ENCODE results near the gene LRCH2. TPM values are rescaled to one million over a fixed set of nuclear protein-coding genes. Genes with fewer than 3 reads are reported as not detected.

The LRCH2 gene, protein sequence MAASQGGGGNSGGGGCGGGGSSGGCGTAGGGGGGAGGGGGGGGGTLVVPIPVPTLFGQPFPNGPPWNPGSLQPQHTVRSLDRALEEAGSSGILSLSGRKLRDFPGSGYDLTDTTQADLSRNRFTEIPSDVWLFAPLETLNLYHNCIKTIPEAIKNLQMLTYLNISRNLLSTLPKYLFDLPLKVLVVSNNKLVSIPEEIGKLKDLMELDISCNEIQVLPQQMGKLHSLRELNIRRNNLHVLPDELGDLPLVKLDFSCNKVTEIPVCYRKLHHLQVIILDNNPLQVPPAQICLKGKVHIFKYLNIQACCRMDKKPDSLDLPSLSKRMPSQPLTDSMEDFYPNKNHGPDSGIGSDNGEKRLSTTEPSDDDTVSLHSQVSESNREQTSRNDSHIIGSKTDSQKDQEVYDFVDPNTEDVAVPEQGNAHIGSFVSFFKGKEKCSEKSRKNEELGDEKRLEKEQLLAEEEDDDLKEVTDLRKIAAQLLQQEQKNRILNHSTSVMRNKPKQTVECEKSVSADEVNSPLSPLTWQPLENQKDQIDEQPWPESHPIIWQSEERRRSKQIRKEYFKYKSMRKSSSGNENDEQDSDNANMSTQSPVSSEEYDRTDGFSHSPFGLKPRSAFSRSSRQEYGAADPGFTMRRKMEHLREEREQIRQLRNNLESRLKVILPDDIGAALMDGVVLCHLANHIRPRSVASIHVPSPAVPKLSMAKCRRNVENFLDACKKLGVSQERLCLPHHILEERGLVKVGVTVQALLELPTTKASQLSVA
- not detected for total RNA-seq

DNA sequence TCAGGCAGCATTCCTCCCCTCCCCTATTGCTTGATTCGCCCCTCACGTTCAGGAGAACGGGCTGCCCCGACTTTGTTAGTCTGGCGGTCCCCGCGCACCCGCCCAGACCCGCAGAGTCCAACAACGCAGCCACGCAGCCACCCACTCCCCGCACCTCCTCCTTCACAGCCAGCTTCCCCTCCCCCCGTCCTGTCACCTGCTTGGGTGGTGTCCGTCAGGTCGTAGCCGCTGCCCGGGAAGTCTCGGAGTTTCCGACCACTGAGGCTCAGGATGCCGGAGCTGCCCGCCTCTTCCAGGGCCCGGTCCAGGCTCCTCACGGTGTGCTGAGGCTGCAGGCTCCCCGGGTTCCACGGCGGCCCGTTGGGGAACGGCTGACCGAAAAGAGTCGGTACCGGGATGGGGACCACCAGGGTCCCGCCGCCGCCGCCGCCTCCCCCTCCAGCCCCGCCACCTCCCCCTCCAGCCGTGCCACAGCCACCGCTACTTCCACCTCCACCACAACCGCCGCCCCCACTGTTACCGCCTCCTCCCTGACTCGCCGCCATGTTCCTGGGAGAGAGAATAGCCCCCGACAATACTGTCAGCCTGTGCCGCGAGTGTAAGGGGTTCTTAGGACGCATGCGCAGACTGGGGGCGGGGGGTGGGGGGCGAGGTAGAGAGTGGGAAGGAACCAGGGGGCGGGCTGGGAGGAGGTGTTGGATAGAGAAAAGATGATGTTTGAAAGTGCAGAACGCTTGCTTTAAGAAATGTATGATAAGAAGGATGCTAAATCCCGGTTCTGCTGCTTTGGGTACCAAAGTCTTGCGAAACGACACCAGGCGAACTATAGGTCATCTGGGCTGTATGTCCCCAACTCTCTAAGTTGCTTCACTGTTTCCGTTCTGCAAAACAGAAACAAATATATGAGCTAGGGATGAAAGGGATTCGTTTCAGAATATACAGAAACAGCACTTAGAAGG is at the start of gene LRCH2:
Gene LRCH2 (minus strand): TSS at position 600 of the 959 bp plus-strand sequence. CDS start 55 bp downstream, at position 545.
- no peaks in the 10 kb centered on the region for H3K4me1 Mint-ChIP-seq
- no peak within 1 kb of the TSS for H3K4me3 Mint-ChIP-seq
- no peak for DNase-seq
- H3K27me3 Mint-ChIP-seq, result peaks cover 6% of the 10 kb centered on the region
- H3K36me3 Mint-ChIP-seq (ENCODE audit: low read depth), result no peaks in the 10 kb centered on the region
- ChIA-PET CTCF (no interaction called here), POLR2A (no interaction called here)
- no peak within 1 kb of the TSS for H3K27ac Mint-ChIP-seq
- H3K9me3 Mint-ChIP-seq, result no peaks in the 10 kb centered on the region

DNA sequence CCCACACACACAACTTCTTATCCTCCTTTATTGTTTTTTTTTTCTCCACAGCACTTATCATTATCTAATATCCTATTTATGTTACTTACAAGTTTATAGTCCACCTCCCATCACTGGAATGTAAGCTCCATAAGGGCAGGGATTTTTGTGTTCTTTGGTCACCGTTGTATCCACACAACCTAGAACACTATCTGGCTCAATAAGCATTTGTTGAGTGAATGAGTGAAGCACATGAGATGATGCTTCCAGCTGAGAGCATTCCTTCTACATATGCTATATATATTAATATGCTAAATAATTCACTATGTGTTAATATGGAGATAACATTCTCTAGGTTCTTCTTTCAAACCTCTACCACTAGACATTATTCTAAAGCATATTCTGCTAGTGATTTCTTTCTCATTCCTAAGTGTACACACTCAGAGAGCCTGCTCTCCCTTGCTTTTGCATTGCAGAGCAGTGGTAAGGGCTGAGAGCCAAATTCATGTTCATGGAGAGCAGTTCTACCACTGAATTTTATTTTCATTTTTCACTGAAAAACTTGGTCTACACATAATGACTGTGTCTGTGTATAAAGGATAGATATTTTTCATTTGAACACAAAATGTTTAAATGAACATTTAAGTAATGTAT is 35.3 kb upstream of the LRCH2 start:
- no peaks in the 10 kb centered on the region for H3K36me3 Mint-ChIP-seq (ENCODE audit: low read depth)
- ChIA-PET POLR2A (no interaction called here), CTCF (no interaction called here)
- no peaks in the 10 kb centered on the region for H3K4me1 Mint-ChIP-seq
- no peaks in the 10 kb centered on the region for H3K27me3 Mint-ChIP-seq
- no peak overlapping the region for H3K27ac Mint-ChIP-seq
- H3K4me3 Mint-ChIP-seq, result no peak overlapping the region
- no peaks in the 10 kb centered on the region for H3K9me3 Mint-ChIP-seq
- no peak for DNase-seq

DNA sequence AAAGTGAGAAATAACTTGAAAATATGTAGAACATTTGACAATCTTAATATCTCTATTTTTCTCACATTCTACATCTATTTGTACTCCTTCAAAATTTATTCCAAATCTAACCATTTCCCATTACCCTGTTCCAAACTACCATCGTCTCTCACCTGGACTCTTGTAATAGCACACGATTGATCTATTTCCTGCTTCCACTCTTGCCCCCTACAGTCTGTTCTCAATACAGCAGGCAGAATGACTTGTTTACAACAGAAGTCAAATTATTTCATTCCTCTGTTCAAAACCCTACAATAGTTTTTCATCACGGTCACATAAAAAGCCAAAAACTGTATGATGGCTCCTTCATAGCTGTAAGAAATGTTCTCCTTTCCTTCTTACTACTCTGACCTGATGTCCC is 34.5 kb upstream of the LRCH2 start:
- ChIA-PET POLR2A (no interaction called here), CTCF (no interaction called here)
- no peak overlapping the region for H3K4me3 Mint-ChIP-seq
- H3K4me1 Mint-ChIP-seq, result no peaks in the 10 kb centered on the region
- no peak overlapping the region for H3K27ac Mint-ChIP-seq
- H3K36me3 Mint-ChIP-seq (ENCODE audit: low read depth), result no peaks in the 10 kb centered on the region
- H3K27me3 Mint-ChIP-seq, result no peaks in the 10 kb centered on the region
- no peaks in the 10 kb centered on the region for H3K9me3 Mint-ChIP-seq
- no peak for DNase-seq

DNA sequence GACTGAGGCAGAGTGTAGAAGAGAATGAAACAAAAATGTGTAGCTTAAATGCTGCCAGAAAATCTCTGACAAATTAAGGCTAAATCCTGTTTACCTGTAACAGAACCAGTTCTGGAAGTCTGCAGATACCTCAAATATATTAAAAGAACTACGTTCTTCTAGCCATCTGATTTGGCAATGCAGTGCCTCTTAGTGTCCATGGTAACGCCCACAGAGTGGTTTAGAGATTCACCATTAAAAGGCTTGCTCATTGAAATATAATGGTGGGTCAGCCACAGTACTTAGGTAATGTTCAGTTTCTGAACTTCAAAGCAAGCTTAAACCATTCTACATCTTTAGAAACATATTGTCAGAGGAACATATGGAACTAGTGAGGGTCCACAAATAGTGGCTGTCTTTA is 32.4 kb upstream of the LRCH2 start:
- Mint-ChIP-seq H3K27me3 (no peaks in the 10 kb centered on the region), H3K4me1 (no peaks in the 10 kb centered on the region), H3K27ac (no peak overlapping the region), H3K9me3 (no peaks in the 10 kb centered on the region), H3K4me3 (no peak overlapping the region), H3K36me3 (ENCODE audit: low read depth) (no peaks in the 10 kb centered on the region)
- CTCF ChIA-PET, result no interaction called here
- no peak for DNase-seq
- POLR2A ChIA-PET, result no interaction called here

DNA sequence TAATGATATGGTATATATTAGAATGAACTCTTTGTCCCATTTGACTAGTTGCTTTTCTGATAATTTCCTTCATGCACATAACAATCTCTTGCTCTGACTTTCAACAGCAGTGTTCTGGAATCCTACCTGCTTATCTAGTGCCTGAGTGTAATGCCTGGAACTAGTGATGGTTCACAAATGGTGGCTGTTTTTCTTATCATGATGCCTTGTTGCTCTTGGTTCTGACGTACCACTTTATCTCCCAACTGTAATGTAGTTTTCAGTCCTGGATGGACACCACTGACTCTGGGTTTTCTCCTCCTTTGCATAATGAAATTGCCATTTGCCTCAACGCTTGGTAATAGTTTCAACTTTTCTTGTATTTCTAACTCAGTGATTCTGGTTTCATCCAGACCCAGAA is 30.1 kb upstream of the LRCH2 start:
- Mint-ChIP-seq H3K36me3 (ENCODE audit: low read depth) (no peaks in the 10 kb centered on the region), H3K9me3 (no peaks in the 10 kb centered on the region), H3K27ac (no peak overlapping the region), H3K4me1 (no peaks in the 10 kb centered on the region), H3K4me3 (no peak overlapping the region), H3K27me3 (no peaks in the 10 kb centered on the region)
- ChIA-PET CTCF (no interaction called here), POLR2A (no interaction called here)
- no peak for DNase-seq

DNA sequence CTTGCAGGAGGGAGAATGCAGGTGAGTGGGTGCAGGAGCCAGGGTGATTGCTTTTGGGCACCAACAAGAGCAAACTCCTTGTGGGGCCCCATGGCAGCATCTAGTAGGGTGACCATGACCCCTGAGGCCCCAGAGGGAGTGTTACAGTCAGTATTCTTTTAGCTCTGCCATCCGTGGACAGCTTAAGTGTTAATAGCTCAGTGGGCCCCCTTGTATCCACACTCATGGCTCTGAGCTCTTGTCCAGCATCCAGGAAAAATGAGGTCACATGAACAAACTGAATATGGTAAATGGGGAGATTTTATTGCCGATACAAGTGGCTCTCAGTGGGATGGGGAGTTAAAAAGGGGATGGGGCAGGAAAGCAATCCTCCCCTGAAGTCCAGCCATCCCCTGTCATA is 27.3 kb upstream of the LRCH2 start:
- ChIA-PET CTCF (no interaction called here), POLR2A (no interaction called here)
- no peak for DNase-seq
- Mint-ChIP-seq H3K27me3 (no peaks in the 10 kb centered on the region), H3K9me3 (no peaks in the 10 kb centered on the region), H3K27ac (no peak overlapping the region), H3K4me3 (no peak overlapping the region), H3K4me1 (no peaks in the 10 kb centered on the region), H3K36me3 (ENCODE audit: low read depth) (no peaks in the 10 kb centered on the region)

DNA sequence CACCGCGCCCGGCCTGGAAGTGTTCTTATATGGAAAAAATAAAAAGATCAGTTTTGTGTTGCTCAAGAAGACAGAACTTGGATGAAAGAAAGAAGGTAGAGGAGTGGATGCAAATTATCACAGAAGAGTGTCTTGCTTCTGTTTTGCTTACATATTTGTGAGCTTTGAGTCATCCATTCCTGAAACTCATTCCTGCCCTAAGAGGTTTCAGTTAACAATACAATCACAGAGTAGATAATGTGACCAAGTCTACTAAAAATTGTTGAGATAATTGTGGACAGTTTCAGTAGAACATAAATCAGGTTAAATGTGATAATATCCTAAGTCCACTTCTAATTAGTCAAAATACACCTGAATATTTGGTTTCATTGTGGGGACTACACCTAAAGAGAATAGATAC is 26.4 kb upstream of the LRCH2 start:
- CTCF ChIA-PET, result no interaction called here
- POLR2A ChIA-PET, result no interaction called here
- Mint-ChIP-seq H3K27ac (no peak overlapping the region), H3K9me3 (no peaks in the 10 kb centered on the region), H3K4me1 (no peaks in the 10 kb centered on the region), H3K36me3 (ENCODE audit: low read depth) (no peaks in the 10 kb centered on the region), H3K27me3 (no peaks in the 10 kb centered on the region), H3K4me3 (no peak overlapping the region)
- DNase-seq, result no peak

DNA sequence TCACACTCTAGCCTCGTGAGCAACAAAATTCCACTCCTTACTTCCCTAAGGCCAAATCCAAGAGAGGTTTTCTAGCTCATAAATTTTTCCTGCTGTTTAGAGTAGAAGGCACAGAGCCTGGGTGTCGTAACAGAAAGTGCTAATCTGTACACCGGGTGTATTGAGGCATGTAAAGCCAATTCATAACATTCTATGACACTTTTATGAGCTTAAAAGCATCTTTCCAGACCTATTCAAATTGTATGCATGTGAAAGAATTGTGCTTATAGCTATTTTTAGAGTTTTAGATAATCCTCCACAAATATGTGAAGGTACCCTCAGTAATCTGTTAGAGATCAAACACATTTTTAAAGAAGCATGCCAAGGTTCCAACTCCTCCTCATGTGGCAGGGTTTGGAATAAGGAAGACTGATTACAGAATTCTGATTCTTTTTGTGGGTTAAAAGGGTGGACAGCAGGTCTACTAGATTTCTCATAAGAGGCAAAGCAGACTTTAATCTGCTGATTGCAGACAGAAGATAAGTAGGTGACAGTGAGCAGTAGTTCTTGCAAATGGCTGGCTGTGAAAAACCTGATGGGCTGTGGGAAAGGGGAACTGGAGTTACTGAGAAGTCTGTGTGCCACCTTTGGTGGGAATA is 25.5 kb upstream of the LRCH2 start:
- no peaks in the 10 kb centered on the region for H3K9me3 Mint-ChIP-seq
- no peak overlapping the region for H3K4me3 Mint-ChIP-seq
- DNase-seq, result no peak
- H3K4me1 Mint-ChIP-seq, result no peaks in the 10 kb centered on the region
- ChIA-PET POLR2A (no interaction called here), CTCF (no interaction called here)
- H3K27ac Mint-ChIP-seq, result no peak overlapping the region
- H3K27me3 Mint-ChIP-seq, result no peaks in the 10 kb centered on the region
- no peaks in the 10 kb centered on the region for H3K36me3 Mint-ChIP-seq (ENCODE audit: low read depth)

DNA sequence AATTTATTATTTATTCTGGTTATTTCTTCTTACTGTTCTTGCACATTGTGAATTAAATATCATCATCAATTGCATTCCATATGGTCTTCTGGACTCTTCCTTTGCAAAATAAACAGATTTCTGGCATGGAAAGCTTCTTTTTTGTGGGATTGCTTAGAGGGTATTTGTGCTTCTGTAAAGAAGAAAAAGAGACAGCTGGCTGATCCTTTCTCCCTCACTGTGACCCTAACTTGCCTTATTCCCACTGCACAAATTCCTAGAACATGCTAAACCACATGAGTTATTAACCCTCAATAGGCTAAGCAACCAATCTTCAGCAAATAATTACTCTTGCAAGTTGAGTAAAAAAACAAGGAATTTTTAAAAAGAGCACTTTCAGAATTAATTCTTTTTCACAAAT is 23.8 kb upstream of the LRCH2 start:
- Mint-ChIP-seq H3K4me3 (no peak overlapping the region), H3K36me3 (ENCODE audit: low read depth) (no peaks in the 10 kb centered on the region), H3K4me1 (no peaks in the 10 kb centered on the region), H3K27me3 (no peaks in the 10 kb centered on the region), H3K27ac (no peak overlapping the region), H3K9me3 (no peaks in the 10 kb centered on the region)
- POLR2A ChIA-PET, result no interaction called here
- CTCF ChIA-PET, result no interaction called here
- DNase-seq, result no peak

DNA sequence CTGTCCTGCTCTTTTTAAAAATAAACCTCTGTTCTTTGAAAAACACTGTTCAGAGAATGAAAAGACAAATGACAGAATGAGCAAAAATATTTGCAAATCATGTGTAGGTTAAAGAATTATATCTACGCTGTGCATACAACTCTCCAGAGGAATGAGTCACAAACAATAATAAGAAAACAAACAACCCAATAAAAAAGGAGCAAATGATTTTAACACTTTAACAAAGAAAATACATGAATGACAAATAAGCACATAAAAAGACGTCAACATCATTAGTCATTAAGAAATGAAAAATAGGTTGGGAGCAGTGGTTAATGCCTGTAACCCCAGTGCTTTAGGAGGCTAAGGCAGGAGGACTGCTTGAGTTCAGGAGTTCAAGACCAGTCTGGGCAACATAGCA is 21.1 kb upstream of the LRCH2 start:
- POLR2A ChIA-PET, result no interaction called here
- no peaks in the 10 kb centered on the region for H3K27me3 Mint-ChIP-seq
- H3K27ac Mint-ChIP-seq, result no peak overlapping the region
- DNase-seq, result no peak
- no peaks in the 10 kb centered on the region for H3K9me3 Mint-ChIP-seq
- no peaks in the 10 kb centered on the region for H3K4me1 Mint-ChIP-seq
- CTCF ChIA-PET, result no interaction called here
- no peak overlapping the region for H3K4me3 Mint-ChIP-seq
- H3K36me3 Mint-ChIP-seq (ENCODE audit: low read depth), result no peaks in the 10 kb centered on the region

DNA sequence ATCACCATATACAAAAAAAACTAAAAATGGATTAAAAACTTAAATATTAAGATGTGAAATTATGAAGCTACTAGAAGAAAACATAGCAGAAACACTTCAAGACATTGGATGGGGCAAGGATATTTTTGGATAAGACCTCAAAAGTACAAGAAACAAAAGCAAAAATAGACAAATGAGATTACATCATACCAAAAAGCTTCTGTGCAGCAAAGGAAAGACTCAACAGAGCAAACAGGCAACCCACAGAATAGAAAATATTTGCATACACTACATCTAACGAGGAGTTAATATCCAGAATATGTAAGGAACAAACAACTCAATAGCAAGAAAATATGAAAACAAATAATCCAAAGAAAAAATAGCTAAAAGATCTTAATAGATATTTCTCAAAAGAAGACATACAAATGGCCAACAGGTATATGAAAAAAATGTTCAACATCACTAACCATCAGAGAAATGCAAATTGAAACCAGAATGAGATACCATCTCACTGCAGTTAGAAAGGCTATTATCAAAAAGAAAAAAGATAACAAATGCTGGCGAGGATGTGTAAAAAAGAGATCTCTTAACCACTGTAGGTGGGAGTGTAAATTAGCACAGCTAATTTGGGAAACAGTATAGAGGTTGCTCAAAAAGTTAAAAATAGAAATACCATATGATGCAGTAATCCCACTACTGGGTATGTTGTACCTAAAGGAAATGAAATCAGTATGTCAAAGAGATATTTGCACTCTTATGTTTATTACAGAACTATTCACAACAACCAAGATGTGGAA is 17.8 kb upstream of the LRCH2 start:
- H3K9me3 Mint-ChIP-seq, result no peaks in the 10 kb centered on the region
- no peak overlapping the region for H3K27ac Mint-ChIP-seq
- no peak for DNase-seq
- no peaks in the 10 kb centered on the region for H3K36me3 Mint-ChIP-seq (ENCODE audit: low read depth)
- H3K4me3 Mint-ChIP-seq, result no peak overlapping the region
- CTCF ChIA-PET, result no interaction called here
- H3K27me3 Mint-ChIP-seq, result no peaks in the 10 kb centered on the region
- POLR2A ChIA-PET, result no interaction called here
- H3K4me1 Mint-ChIP-seq, result no peaks in the 10 kb centered on the region

DNA sequence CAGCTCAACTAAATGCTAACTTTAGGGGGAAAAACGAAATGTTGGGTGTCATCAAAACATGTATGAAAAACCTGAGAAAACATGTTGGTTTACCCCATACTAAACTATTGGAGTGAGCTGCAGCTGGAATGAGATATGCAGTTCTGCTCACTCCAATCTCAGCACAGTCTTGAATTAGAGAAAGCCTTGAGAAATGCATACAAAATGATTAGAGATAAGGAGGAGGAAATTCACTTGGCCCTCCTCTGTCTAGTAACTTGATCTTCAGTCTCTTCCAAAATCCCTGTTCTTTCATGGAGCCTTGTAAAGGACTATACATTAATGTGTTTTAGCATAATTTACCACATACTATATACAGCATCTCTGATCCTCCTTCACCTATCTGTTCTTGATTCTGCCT is 3.2 kb upstream of the LRCH2 start:
- peaks cover 6% of the 10 kb centered on the region for H3K27me3 Mint-ChIP-seq
- H3K9me3 Mint-ChIP-seq, result no peaks in the 10 kb centered on the region
- ChIA-PET POLR2A (no interaction called here), CTCF (no interaction called here)
- no peaks in the 10 kb centered on the region for H3K4me1 Mint-ChIP-seq
- H3K4me3 Mint-ChIP-seq, result no peak overlapping the region
- H3K36me3 Mint-ChIP-seq (ENCODE audit: low read depth), result no peaks in the 10 kb centered on the region
- DNase-seq, result no peak
- no peak overlapping the region for H3K27ac Mint-ChIP-seq

Measured in activated CD4-positive, alpha-beta memory T cell treated with anti-CD3 and anti-CD28 coated beads, Interleukin-2, amount 10 ng/mL, durations not matched to agents 7 days and 5 days (primary cell).